Activated T-helper 2 cell treated with anti-CD3 and anti-CD28 coated beads, Interferon-gamma antibody, Interleukin-2, Interleukin-4, amounts not matched to agents 10 μg/mL and 5 μg/mL and 100 μg/mL, durations not matched to agents 14 hours and 24 hours and 36 hours (primary cell): Measurements from ENCODE around the gene FGF1. TPM values are rescaled to one million over a fixed set of nuclear protein-coding genes. Genes with fewer than 3 reads are reported as not detected.
"Not testable (repeated sequence)": the region's sequence is repeated elsewhere in the genome, so short reads cannot be mapped to it uniquely, and the experiment has no call there.

ENCODE experiments used
- DNase-seq: peaks from one replicate; pipeline ENCODE4 v3.0.0; 2021; ENCODE audit warnings: low spot score
- H3K27ac Mint-ChIP-seq: one replicate; pipeline ENCODE4 v1.8.0; 2021; ENCODE audit warnings: mixed read lengths
- H3K27me3 Mint-ChIP-seq: one replicate; pipeline ENCODE4 v1.8.0; 2021; ENCODE audit warnings: low read depth, mixed read lengths
- H3K36me3 Mint-ChIP-seq: one replicate; pipeline ENCODE4 v1.8.0; 2021; ENCODE audit warnings: low read depth, mixed read lengths
- H3K4me1 Mint-ChIP-seq: one replicate; pipeline ENCODE4 v1.8.0; 2021; ENCODE audit warnings: low read depth, mixed read lengths
- H3K4me3 Mint-ChIP-seq: one replicate; pipeline ENCODE4 v1.8.0; 2021; ENCODE audit warnings: low read depth, mild to moderate bottlenecking, moderate library complexity, mixed read lengths
- H3K9me3 Mint-ChIP-seq: one replicate; pipeline ENCODE4 v1.8.0; 2021; ENCODE audit warnings: mixed read lengths
- intact Hi-C: fragments of 100-400 bp; cut with micrococcal nuclease; formaldehyde crosslinking; loops from one replicate; pipeline ENCODE4 v1.15.1; 2023
- total RNA-seq: library from RNA; stranded (reverse); gene quantifications from 2 replicates; pipeline ENCODE4 v1.2.3, GENCODE V29; 2022

The FGF1 gene
- total RNA-seq, 1 donor from 2014 or later: not detected

- no peak for DNase-seq
- Mint-ChIP-seq H3K9me3 (no peaks in the 10 kb centered on the region), H3K4me1 (peaks cover 2% of the 10 kb centered on the region), H3K27ac (no peak overlapping the region), H3K27me3 (peaks cover 21% of the 10 kb centered on the region), H3K4me3 (no peak overlapping the region), H3K36me3 (no peaks in the 10 kb centered on the region)
- intact Hi-C loops: no loop called here
Observed at GRCh38 chr5:142660196-142660595, 25.7 kb downstream of the FGF1 start.

GRCh38 chr5:142659405-142659804, 26.5 kb downstream of the FGF1 start:
- no peaks in the 10 kb centered on the region for H3K9me3 Mint-ChIP-seq
- no peak for DNase-seq
- H3K36me3 Mint-ChIP-seq: no peaks in the 10 kb centered on the region
- H3K27ac Mint-ChIP-seq: no peak overlapping the region
- H3K4me1 Mint-ChIP-seq: peaks cover 2% of the 10 kb centered on the region
- peaks cover 27% of the 10 kb centered on the region for H3K27me3 Mint-ChIP-seq
- intact Hi-C loops: loop anchor here (5.0 kb wide), 1 partner anchor 47 kb away; no protein-coding TSS in a partner anchor
- no peak overlapping the region for H3K4me3 Mint-ChIP-seq

DNA sequence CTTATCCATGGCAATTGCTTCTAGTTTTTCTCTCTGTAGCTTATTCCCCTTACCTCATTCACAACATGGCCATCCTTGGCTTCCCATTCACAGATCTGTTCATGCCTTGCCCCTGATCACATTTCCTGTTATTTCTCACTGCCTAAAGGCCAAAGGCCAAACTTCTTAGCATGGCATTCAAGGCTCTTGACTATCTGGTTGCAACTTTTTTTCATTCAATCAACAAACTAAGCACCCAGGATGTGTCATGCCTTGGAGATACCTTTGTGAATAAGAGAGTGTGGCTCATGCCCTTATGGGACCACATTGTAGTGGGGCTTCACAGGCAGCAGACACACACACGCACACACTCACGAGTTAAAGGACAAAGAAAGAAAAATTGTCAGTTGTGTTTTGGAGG, 27.6 kb downstream of the FGF1 start:
- Mint-ChIP-seq H3K27me3 (peaks cover 25% of the 10 kb centered on the region), H3K4me1 (peaks cover 2% of the 10 kb centered on the region)

GRCh38 chr5:142657446-142657845, 28.4 kb downstream of the FGF1 start:
- Mint-ChIP-seq H3K4me3 (no peak overlapping the region), H3K4me1 (peaks cover 2% of the 10 kb centered on the region), H3K27ac (no peak overlapping the region), H3K36me3 (no peaks in the 10 kb centered on the region), H3K9me3 (no peaks in the 10 kb centered on the region), H3K27me3 (peaks cover 25% of the 10 kb centered on the region)
- intact Hi-C loops: loop anchor here (5.0 kb wide), 1 partner anchor 45 kb away; no protein-coding TSS in a partner anchor
- no peak for DNase-seq

More for the DNA sequence above, 27.6 kb downstream of the FGF1 start:
- H3K9me3 Mint-ChIP-seq: no peaks in the 10 kb centered on the region
- no peak for DNase-seq
- no peaks in the 10 kb centered on the region for H3K36me3 Mint-ChIP-seq
- H3K4me3 Mint-ChIP-seq: no peak overlapping the region
- H3K27ac Mint-ChIP-seq: no peak overlapping the region
- intact Hi-C loops: loop anchor here (5.0 kb wide), 1 partner anchor 46 kb away; no protein-coding TSS in a partner anchor

- Mint-ChIP-seq H3K9me3 (no peaks in the 10 kb centered on the region), H3K27me3 (peaks cover 23% of the 10 kb centered on the region), H3K4me3 (no peak overlapping the region), H3K36me3 (no peaks in the 10 kb centered on the region), H3K27ac (no peak overlapping the region), H3K4me1 (peaks cover 2% of the 10 kb centered on the region)
- DNase-seq: peak; percentile 50
- intact Hi-C loops: loop anchor here (1.0 to 5.0 kb wide), 2 partner anchors 43 to 44 kb away; no protein-coding TSS in a partner anchor
Observed at GRCh38 chr5:142655339-142656267, 30.3 kb downstream of the FGF1 start.

- Mint-ChIP-seq H3K27me3 (peaks cover 22% of the 10 kb centered on the region), H3K27ac (no peak overlapping the region), H3K36me3 (no peaks in the 10 kb centered on the region), H3K9me3 (no peaks in the 10 kb centered on the region), H3K4me3 (no peak overlapping the region), H3K4me1 (peaks cover 2% of the 10 kb centered on the region)
- intact Hi-C loops: loop anchor here (1.0 to 5.0 kb wide), 2 partner anchors 42 to 45 kb away; no protein-coding TSS in a partner anchor
- DNase-seq: no peak
Observed at GRCh38 chr5:142654578-142655058, 31.3 kb downstream of the FGF1 start.

- no peak overlapping the region for H3K4me3 Mint-ChIP-seq
- H3K36me3 Mint-ChIP-seq: no peaks in the 10 kb centered on the region
- peaks cover 2% of the 10 kb centered on the region for H3K4me1 Mint-ChIP-seq
- H3K27me3 Mint-ChIP-seq: peaks cover 26% of the 10 kb centered on the region
- no peak overlapping the region for H3K27ac Mint-ChIP-seq
- intact Hi-C loops: no loop called here
- DNase-seq: no peak
- no peaks in the 10 kb centered on the region for H3K9me3 Mint-ChIP-seq
Observed at GRCh38 chr5:142653321-142653720, 32.6 kb downstream of the FGF1 start.

- no peaks in the 10 kb centered on the region for H3K9me3 Mint-ChIP-seq
Observed at GRCh38 chr5:142652563-142652962, 33.3 kb downstream of the FGF1 start.

DNA sequence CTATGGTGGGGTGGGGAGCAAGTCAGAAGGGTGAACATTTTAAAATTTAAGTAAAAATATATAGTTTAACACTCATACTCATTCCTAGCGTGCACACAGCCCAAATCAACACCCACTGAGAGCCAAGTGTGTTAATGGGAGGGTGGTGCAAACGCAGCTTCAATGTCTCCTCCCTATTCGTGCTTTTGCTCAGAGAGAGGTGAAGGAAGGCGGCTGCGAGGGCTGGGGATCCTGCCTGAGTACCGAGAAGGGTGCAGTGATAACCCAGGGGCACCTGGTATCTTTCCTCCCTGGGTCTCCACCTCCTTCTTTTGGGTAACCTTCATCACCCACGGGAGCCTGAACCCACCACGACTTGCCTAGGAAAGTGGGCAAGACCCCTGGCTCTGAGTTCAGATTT, 35.0 kb downstream of the FGF1 start:
- peaks cover 15% of the 10 kb centered on the region for H3K27me3 Mint-ChIP-seq
- intact Hi-C loops: no loop called here
- H3K4me1 Mint-ChIP-seq: no peaks in the 10 kb centered on the region
- H3K36me3 Mint-ChIP-seq: no peaks in the 10 kb centered on the region
- no peak for DNase-seq
- H3K4me3 Mint-ChIP-seq: no peak overlapping the region
- no peaks in the 10 kb centered on the region for H3K9me3 Mint-ChIP-seq
- H3K27ac Mint-ChIP-seq: no peak overlapping the region

More at GRCh38 chr5:142652563-142652962, 33.3 kb downstream of the FGF1 start:
- peaks cover 23% of the 10 kb centered on the region for H3K27me3 Mint-ChIP-seq
- intact Hi-C loops: no loop called here
- no peak overlapping the region for H3K4me3 Mint-ChIP-seq
- no peaks in the 10 kb centered on the region for H3K36me3 Mint-ChIP-seq
- H3K27ac Mint-ChIP-seq: no peak overlapping the region
- H3K4me1 Mint-ChIP-seq: peaks cover 2% of the 10 kb centered on the region
- DNase-seq: no peak

- intact Hi-C loops: no loop called here
Observed at GRCh38 chr5:142650060-142650459, 35.8 kb downstream of the FGF1 start.

GRCh38 chr5:142648108-142648507, 37.8 kb downstream of the FGF1 start:
- DNase-seq, H3K4me3 Mint-ChIP-seq, H3K9me3 Mint-ChIP-seq, H3K4me1 Mint-ChIP-seq, H3K36me3 Mint-ChIP-seq, H3K27ac Mint-ChIP-seq, intact Hi-C loops, H3K27me3 Mint-ChIP-seq: not testable (repeated sequence)

More at GRCh38 chr5:142650060-142650459, 35.8 kb downstream of the FGF1 start:
- peaks cover 10% of the 10 kb centered on the region for H3K27me3 Mint-ChIP-seq
- no peak overlapping the region for H3K27ac Mint-ChIP-seq
- H3K9me3 Mint-ChIP-seq: no peaks in the 10 kb centered on the region
- DNase-seq: no peak
- no peaks in the 10 kb centered on the region for H3K4me1 Mint-ChIP-seq
- H3K36me3 Mint-ChIP-seq: no peaks in the 10 kb centered on the region
- H3K4me3 Mint-ChIP-seq: no peak overlapping the region

- intact Hi-C loops: no loop called here
- no peak for DNase-seq
- no peak overlapping the region for H3K27ac Mint-ChIP-seq
- no peak overlapping the region for H3K4me3 Mint-ChIP-seq
- no peaks in the 10 kb centered on the region for H3K36me3 Mint-ChIP-seq
- peaks cover 25% of the 10 kb centered on the region for H3K27me3 Mint-ChIP-seq
- H3K9me3 Mint-ChIP-seq: no peaks in the 10 kb centered on the region
- no peaks in the 10 kb centered on the region for H3K4me1 Mint-ChIP-seq
Observed at GRCh38 chr5:142645456-142645855, 40.4 kb downstream of the FGF1 start.
